ACHN (cell line): ENCODE measurements around the gene MAVS.
"Not testable (repeated sequence)": the region's sequence is repeated elsewhere in the genome, so short reads cannot be mapped to it uniquely, and the experiment has no call there.

Experiments used
- DNase-seq: peaks from one replicate; pipeline ENCODE4 v3.0.0-alpha.2; 2015
- in situ Hi-C: cut with HindIII; loops from 2 replicates; pipeline ENCODE4 v1.10.0; 2017; ENCODE audit warnings: low sequenced_read_pairs, low pct_ligation_motif_present, low pct_unique_long_range_greater_than_20kb

MAVS gene

GRCh38 chr20:3898181-3898580, 51.5 kb downstream of the MAVS start:
- in situ Hi-C loops, DNase-seq: not testable (repeated sequence)

- in situ Hi-C loops = no loop called here
- no peak for DNase-seq
Measured at GRCh38 chr20:3898639-3899038, 52.0 kb downstream of the MAVS start.

- DNase-seq = no peak
- in situ Hi-C loops = no loop called here
Measured at GRCh38 chr20:3900187-3900604, 53.6 kb downstream of the MAVS start.

- in situ Hi-C loops = no loop called here
- DNase-seq = no peak
Measured at GRCh38 chr20:3901028-3901705, 54.5 kb downstream of the MAVS start.

- DNase-seq = no peak
- in situ Hi-C loops = no loop called here
Measured at GRCh38 chr20:3901706-3902440, 55.2 kb downstream of the MAVS start.

GRCh38 chr20:3902446-3902845, 55.8 kb downstream of the MAVS start:
- in situ Hi-C loops = no loop called here
- no peak for DNase-seq

GRCh38 chr20:3904224-3904623, 57.6 kb downstream of the MAVS start:
- in situ Hi-C loops = no loop called here
- DNase-seq = no peak

GRCh38 chr20:3904857-3905256, 58.2 kb downstream of the MAVS start:
- DNase-seq = no peak
- in situ Hi-C loops = no loop called here

GRCh38 chr20:3906744-3907721, 60.4 kb downstream of the MAVS start:
- DNase-seq, in situ Hi-C loops: not testable (repeated sequence)

GRCh38 chr20:3908667-3909066, 62.0 kb downstream of the MAVS start:
- no peak for DNase-seq
- in situ Hi-C loops = no loop called here

- DNase-seq = no peak
- in situ Hi-C loops = no loop called here
Measured at GRCh38 chr20:3909952-3910366, 63.3 kb downstream of the MAVS start.

GRCh38 chr20:3910853-3911252, 64.2 kb downstream of the MAVS start:
- DNase-seq = no peak
- in situ Hi-C loops = no loop called here

GRCh38 chr20:3911956-3912355, 65.3 kb downstream of the MAVS start:
- no peak for DNase-seq
- in situ Hi-C loops = no loop called here

- no peak for DNase-seq
- in situ Hi-C loops = no loop called here
Measured at GRCh38 chr20:3914446-3914845, 67.8 kb downstream of the MAVS start.

GRCh38 chr20:3915691-3916090, 69.1 kb downstream of the MAVS start:
- in situ Hi-C loops = no loop called here
- no peak for DNase-seq

GRCh38 chr20:3916364-3916763, 69.7 kb downstream of the MAVS start:
- no peak for DNase-seq
- in situ Hi-C loops = no loop called here

GRCh38 chr20:3919352-3919751, 72.7 kb downstream of the MAVS start:
- no peak for DNase-seq
- in situ Hi-C loops = no loop called here

- no peak for DNase-seq
- in situ Hi-C loops = no loop called here
Measured at GRCh38 chr20:3922223-3922982, 75.8 kb downstream of the MAVS start.
